ENCODE results near the gene RAF1. TPM values are rescaled to one million over a fixed set of nuclear protein-coding genes. Genes with fewer than 3 reads are reported as not detected.

RAF1 gene
- total and polyA plus RNA-seq, 2 experiments from 2014 or later: 39.5 to 123 TPM

GRCh38 chr3:12556690-12557472 lies 107.0 kb downstream of the RAF1 start, which contains the start of gene MKRN2:
MKRN2 (plus strand) TSS chr3:12557087; CDS start chr3:12557151, 64 bp downstream.
- ATAC-seq (peak; percentile 94), DNase-seq (ENCODE audit: low spot score) (peak; percentile 91)
- H3K27me3 Mint-ChIP-seq (ENCODE audit: insufficient read depth, low read depth, poor library complexity): no peaks in the 10 kb centered on the region
- Histone ChIP-seq H2AFZ (peak within 1 kb of the TSS; percentile 99), H3K4me3 (peak within 1 kb of the TSS; percentile 64), H4K20me1 (replicated peaks; ENCODE audit: insufficient read depth) (peaks cover 35% of the 10 kb centered on the region), H3K9me2 (ENCODE audit: insufficient read depth) (no peaks in the 10 kb centered on the region), H3K79me2 (replicated peaks; ENCODE audit: insufficient read depth) (peaks cover 48% of the 10 kb centered on the region), H3K4me1 (ENCODE audit: insufficient read depth) (peaks cover 30% of the 10 kb centered on the region), H3K27me3 (ENCODE audit: insufficient read depth) (peaks cover 17% of the 10 kb centered on the region), H3K4me2 (peak within 1 kb of the TSS; percentile 97), H3K27ac (ENCODE audit: low read depth) (peak within 1 kb of the TSS; percentile 97), H3K36me3 (ENCODE audit: insufficient read depth) (no peaks in the 10 kb centered on the region), H3F3A (replicated peaks; ENCODE audit: low read depth) (peaks cover 4% of the 10 kb centered on the region; the same call in 1 of the 2 replicates)
- H3K4me1 Mint-ChIP-seq: peaks cover 29% of the 10 kb centered on the region
- peak within 1 kb of the TSS; percentile 82 for H3K4me3 Mint-ChIP-seq
- no peaks in the 10 kb centered on the region for H3K9me3 Mint-ChIP-seq
- H3K36me3 Mint-ChIP-seq (ENCODE audit: low read depth): peaks cover 3% of the 10 kb centered on the region; the same call in 1 of the 3 replicates
- peak within 1 kb of the TSS; percentile 93 for H3K27ac Mint-ChIP-seq
- TF ChIP-seq CREB1 (CRISPR knock-in tag; IDR thresholded peaks at IDR 0.05; ENCODE audit: low read depth) (peak; percentile 91), ETS1 (IDR thresholded peaks at IDR 0.05) (peak; percentile 66; the same call in 1 of the 2 replicates), REST (IDR thresholded peaks at IDR 0.05; ENCODE audit: unreplicated experiment) (peak; percentile 13), ZNF114 (CRISPR knock-in tag; IDR thresholded peaks at IDR 0.05) (peak; percentile 23; the same call in 1 of the 2 replicates), POLR2AphosphoS5 (IDR thresholded peaks at IDR 0.05; ENCODE audit: low read depth) (peak; percentile 97), CTCF (conservative IDR thresholded peaks at IDR 0.05; ENCODE audit: low read depth in 2 of 2) (no peak), ZNF462 (CRISPR knock-in tag; IDR thresholded peaks at IDR 0.05) (no peak)
